ENCODE results near the gene B3GALT5. TPM values are rescaled to one million over a fixed set of nuclear protein-coding genes. Genes with fewer than 3 reads are reported as not detected.
"Not testable (repeated sequence)": the region's sequence is repeated elsewhere in the genome, so short reads cannot be mapped to it uniquely, and the experiment has no call there.

The B3GALT5 gene
- total RNA-seq, 1 donor from 2014 or later, result not detected

GRCh38 chr21:39685236-39685635 lies 72.5 kb downstream of the B3GALT5 start:
- no peaks in the 10 kb centered on the region for H3K4me1 Mint-ChIP-seq
- H3K27me3 Mint-ChIP-seq, result no peaks in the 10 kb centered on the region
- ChIA-PET POLR2A (no interaction called here), CTCF (no interaction called here)
- DNase-seq (no peak), ATAC-seq (ENCODE audit: low read depth) (no peak)
- no peak for TF ChIP-seq CTCF (IDR thresholded peaks at IDR 0.05)
- intact Hi-C loops (cut with micrococcal nuclease), result no loop called here
- H3K4me3 Mint-ChIP-seq, result no peak overlapping the region
- H3K27ac Mint-ChIP-seq, result no peak overlapping the region
- H3K36me3 Mint-ChIP-seq (ENCODE audit: low read depth), result no peaks in the 10 kb centered on the region
- peaks cover 6% of the 10 kb centered on the region for H3K9me3 Mint-ChIP-seq

GRCh38 chr21:39685991-39686390 lies 73.3 kb downstream of the B3GALT5 start:
- H3K36me3 Mint-ChIP-seq (ENCODE audit: low read depth), result no peaks in the 10 kb centered on the region
- no peak overlapping the region for H3K4me3 Mint-ChIP-seq
- H3K9me3 Mint-ChIP-seq, result peaks cover 6% of the 10 kb centered on the region
- DNase-seq (no peak), ATAC-seq (ENCODE audit: low read depth) (no peak)
- no peaks in the 10 kb centered on the region for H3K4me1 Mint-ChIP-seq
- POLR2A ChIA-PET, result no interaction called here
- H3K27me3 Mint-ChIP-seq, result no peaks in the 10 kb centered on the region
- CTCF ChIA-PET, result no interaction called here
- H3K27ac Mint-ChIP-seq, result no peak overlapping the region
- TF ChIP-seq CTCF (IDR thresholded peaks at IDR 0.05), result no peak
- intact Hi-C loops (cut with micrococcal nuclease), result no loop called here

- CTCF ChIA-PET, result no interaction called here
- ATAC-seq (ENCODE audit: low read depth), result no peak
- Mint-ChIP-seq H3K9me3 (peaks cover 6% of the 10 kb centered on the region), H3K27me3 (no peaks in the 10 kb centered on the region), H3K36me3 (ENCODE audit: low read depth) (no peaks in the 10 kb centered on the region), H3K4me1 (no peaks in the 10 kb centered on the region), H3K27ac (no peak overlapping the region), H3K4me3 (no peak overlapping the region)
- intact Hi-C loops (cut with micrococcal nuclease), result no loop called here
- no peak for DNase-seq
- POLR2A ChIA-PET, result no interaction called here
- TF ChIP-seq CTCF (IDR thresholded peaks at IDR 0.05), result no peak
Measured at GRCh38 chr21:39686646-39687468, 74.1 kb downstream of the B3GALT5 start.

- no peaks in the 10 kb centered on the region for H3K4me1 Mint-ChIP-seq
- intact Hi-C loops (cut with micrococcal nuclease), result no loop called here
- H3K27ac Mint-ChIP-seq, result no peak overlapping the region
- DNase-seq (no peak), ATAC-seq (ENCODE audit: low read depth) (no peak)
- H3K27me3 Mint-ChIP-seq, result no peaks in the 10 kb centered on the region
- no peak overlapping the region for H3K4me3 Mint-ChIP-seq
- ChIA-PET CTCF (no interaction called here), POLR2A (no interaction called here)
- H3K36me3 Mint-ChIP-seq (ENCODE audit: low read depth), result no peaks in the 10 kb centered on the region
- TF ChIP-seq CTCF (IDR thresholded peaks at IDR 0.05), result no peak
- H3K9me3 Mint-ChIP-seq, result peaks cover 6% of the 10 kb centered on the region
Measured at GRCh38 chr21:39688010-39688409, 75.3 kb downstream of the B3GALT5 start.

- POLR2A ChIA-PET; H3K36me3 Mint-ChIP-seq (ENCODE audit: low read depth); H3K9me3 Mint-ChIP-seq; ATAC-seq (ENCODE audit: low read depth); H3K4me3 Mint-ChIP-seq; H3K4me1 Mint-ChIP-seq; intact Hi-C loops (cut with micrococcal nuclease); H3K27ac Mint-ChIP-seq; DNase-seq; H3K27me3 Mint-ChIP-seq; CTCF ChIA-PET: not testable (repeated sequence)
Measured at GRCh38 chr21:39689860-39690259, 77.1 kb downstream of the B3GALT5 start.

DNA sequence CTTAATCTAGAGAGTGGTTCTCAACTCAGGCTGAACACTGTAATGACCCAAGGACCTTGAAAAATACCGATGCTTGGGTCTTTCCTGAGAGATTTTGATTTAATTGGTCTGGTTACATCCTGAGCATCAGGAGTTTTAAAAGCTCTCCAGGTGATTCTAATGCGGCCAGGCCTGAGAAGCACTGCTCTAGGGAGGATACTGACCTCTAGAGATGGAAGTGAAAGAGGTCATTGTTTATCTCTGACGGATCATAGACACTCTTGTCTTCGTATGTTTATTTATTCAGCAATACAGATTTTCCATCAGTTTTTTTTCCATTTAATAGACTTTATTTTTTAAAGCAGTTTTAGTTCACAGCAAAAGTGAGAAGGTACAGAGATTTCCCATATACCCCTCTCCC lies 77.7 kb downstream of the B3GALT5 start:
- H3K27ac Mint-ChIP-seq, result no peak overlapping the region
- no peaks in the 10 kb centered on the region for H3K27me3 Mint-ChIP-seq
- ChIA-PET POLR2A (no interaction called here), CTCF (no interaction called here)
- intact Hi-C loops (cut with micrococcal nuclease), result no loop called here
- no peaks in the 10 kb centered on the region for H3K4me1 Mint-ChIP-seq
- no peak overlapping the region for H3K4me3 Mint-ChIP-seq
- peaks cover 3% of the 10 kb centered on the region for H3K9me3 Mint-ChIP-seq
- no peak for TF ChIP-seq CTCF (IDR thresholded peaks at IDR 0.05)
- ATAC-seq (ENCODE audit: low read depth) (no peak), DNase-seq (no peak)
- no peaks in the 10 kb centered on the region for H3K36me3 Mint-ChIP-seq (ENCODE audit: low read depth)
